ENCODE measurements around the gene NOL7.
A peak's percentile ranks its signal among the peaks of the same experiment; 100 is the strongest.

NOL7 gene

DNA sequence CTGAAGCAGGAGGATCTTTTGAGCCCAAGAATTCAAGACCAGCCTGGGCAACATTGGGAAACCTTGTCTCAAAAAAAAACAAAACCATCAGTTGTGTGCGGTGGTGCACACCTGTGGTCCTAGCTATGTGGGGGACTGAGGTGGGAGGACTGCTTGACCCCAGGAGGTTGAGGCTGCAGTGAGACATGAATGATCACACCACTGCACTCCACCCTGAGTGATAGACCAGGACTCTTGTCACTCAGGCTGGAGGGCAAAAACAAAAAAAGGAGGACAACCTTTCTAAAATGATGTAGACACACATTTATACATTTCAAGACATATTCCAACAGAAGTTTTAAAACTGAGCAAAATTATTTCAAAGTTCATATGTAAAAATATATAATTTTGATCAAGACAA is 45.1 kb downstream of the NOL7 start:
- no peak for DNase-seq

DNA sequence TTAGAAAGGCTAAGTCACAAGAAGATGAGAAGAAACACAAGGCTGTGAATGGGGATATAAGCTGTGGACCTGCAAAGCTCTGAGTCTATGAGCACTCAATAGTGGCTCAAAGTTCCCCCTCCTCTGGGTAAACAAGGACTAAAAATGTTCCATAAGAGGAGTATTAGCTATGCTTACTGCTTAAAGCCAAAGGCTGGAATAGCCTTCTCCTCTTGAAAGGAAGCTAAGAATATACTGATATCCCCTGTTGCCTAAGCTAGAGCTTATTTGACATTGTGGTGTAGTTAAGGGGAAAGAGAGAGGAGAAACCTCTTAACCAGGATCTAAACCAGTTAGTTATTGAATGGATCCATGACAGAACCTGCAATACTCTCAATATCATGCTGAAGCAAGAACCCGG is 45.8 kb downstream of the NOL7 start:
- DNase-seq = no peak

DNA sequence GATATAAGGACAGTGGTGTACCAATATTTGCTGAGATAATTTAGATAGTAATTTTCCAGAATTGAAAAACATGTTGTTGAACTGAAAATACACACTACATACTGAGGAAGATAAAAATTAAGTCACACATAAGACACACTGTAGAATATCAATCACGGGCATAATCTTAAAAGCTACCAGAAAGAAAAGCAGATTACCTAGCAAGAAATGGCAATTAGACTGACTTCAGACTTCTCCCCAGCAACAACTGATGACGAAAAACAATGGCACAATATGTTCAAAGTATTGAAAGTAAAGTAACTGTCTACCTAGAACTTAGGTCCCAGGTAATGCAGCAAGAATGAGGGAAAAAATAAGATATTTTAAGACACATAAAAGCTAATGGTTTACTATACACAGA is 46.5 kb downstream of the NOL7 start:
- DNase-seq = no peak

DNA sequence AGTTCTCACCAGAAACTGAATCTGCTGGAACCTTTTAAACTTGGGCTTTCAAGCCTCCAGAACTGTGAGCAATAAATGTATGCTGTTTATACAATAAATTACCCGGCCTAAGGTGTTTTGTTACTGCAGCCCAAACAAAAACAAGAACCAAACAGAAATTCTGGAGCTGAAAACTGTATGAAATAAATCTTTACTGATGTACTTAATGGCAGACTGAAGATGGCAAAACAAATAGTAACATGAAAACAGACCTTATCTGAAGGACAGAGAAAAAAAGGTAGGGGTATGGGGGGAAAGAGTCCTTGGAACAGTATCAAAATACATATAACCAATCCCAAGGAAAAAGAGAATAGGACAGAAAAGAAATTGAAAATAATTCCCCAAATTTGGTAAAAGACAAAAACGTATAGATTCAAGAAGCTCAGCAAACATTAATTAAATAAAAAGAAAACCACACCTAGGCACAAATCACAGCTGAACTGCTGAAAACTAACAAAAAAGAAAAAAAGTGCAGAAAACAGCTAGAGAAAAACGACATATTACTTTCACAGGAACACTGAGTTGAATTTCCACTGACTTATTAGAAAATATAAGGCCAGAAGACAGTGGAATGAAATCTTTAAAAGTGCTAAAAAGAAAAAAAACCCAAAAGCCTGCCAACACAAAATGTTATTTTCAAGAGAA is 47.7 kb downstream of the NOL7 start:
- no peak for DNase-seq

DNA sequence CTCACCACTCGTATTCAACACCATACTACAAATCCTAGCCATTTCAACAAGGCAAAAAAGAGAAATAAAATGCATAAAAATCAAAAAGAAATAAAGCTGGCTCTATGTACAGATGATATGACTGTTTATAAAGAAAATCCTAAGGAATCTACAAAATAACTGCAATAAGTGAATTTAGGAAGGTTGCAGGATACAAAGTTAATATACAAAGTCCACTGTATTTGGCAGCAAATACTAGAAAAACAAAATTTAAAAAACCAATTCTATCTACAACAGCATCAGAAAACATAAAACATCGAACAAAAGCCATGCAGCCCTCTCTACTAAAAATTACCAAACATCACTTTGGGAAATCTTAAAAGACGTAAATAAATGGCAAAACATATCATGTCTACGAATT is 48.9 kb downstream of the NOL7 start:
- no peak for DNase-seq

DNA sequence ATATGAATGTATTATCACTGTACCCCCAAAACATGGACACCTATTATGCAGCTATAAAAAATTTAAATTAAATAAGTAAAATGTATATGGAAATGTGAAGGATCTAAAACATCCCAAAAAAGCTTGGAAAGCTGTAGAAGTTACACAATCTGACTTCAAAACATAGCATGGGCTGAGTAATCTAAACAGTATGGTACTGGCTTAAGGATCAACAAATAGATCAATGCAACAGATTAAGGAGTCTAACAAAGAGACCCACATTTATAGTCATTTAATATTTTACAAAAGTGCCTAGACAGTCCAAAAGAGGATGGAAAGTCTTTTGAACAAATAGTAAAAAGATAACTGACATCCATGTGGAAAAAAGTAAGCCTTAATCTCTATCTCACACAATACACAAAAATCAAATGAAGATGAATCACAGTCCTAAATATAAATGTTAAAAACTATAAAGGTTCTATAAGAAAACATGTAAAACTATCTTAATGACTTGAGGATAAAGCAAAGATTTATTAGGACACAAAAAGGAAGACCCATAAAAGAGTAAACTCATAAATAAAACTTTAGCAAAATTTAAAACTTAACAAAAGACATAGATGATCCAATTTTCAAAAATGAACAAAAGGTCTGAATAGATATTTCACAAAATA is 49.7 kb downstream of the NOL7 start:
- DNase-seq = no peak

DNA sequence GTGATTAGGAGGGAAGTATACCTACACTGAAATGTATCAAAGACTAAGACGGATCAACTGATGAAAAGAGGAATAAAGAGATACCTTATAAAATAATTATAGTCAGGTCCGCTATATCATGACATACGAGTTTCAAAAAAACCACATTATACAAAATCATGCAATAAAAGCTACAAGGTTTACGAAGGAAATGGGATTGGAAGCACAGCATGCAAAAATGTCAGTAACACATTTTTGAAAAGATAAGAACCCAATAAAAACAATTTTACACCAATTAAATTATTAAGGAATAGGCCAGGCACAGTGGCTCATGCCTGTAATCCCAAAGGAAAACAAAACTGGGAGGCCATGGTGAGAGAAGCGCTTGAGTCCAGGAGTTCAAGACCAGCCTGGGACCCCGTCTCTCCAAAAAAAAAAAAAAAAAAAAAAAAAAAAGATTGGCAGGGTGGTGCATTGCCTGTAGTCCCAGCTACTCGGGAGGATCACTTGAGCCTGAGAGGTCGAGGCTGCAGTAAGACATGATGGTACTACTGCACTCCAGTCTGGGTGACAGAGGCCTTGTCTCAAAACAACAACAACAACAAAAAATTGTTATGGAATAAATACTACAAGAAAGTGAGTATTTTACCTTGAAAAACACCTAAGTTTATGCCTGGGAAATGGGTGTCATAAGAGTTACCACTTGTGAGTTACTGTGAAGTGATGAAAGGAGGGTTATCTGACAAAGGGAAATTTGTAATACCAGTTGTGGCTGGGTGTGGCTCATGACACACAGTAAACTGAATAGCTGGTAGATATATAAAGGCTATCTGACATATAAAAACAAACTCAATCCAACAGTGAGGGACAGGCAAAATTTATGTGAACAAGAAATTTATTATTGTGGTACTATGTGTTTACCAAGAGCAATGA is 51.3 kb downstream of the NOL7 start:
- peak; percentile 11 to 22 for DNase-seq

DNA sequence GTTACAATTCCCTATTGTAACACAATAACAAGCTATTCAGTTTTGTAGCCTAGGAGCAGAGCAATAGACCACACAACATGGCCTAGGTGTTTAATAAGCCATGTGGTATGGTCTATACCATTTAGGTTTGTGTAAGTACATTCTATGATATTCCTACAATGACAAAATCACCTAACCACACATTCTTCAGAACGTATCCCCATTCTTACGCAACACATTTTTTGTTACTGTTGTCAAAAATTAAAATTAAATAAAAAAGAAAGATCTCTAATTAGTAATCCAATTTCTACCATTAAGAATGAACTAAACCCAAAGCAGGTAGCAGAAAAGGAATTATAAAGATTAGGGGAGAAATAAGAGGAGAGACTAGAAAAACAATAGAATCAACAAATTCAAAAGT is 52.5 kb downstream of the NOL7 start:
- no peak for DNase-seq

DNA sequence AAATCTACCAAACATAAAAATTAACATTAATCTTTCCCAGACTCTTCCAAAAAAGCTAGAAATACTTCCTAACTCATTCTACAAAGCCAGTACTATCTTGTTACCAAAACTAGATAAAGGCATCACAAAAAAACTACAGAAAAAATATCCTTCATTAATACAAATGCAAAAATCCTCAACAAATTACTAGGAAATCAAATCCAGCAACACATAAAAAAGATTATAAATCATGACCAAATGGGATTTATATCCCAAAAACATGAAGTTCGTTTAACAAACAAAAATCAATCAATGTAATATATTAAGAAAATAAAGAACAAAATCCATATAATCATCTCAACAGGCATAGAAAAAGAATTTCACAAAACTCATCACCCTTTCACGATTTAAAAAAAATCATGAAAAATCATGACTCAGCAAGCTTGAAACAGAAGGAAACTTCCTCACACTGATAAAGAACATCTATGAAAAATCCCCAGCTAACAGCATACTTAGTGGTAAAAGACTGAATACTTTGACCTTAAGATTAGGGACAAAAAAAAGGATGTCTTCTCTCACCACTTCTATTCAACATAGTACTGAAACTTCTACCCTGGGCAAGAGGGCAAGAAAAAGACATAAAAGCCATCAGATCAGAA is 53.3 kb downstream of the NOL7 start:
- no peak for DNase-seq

DNA sequence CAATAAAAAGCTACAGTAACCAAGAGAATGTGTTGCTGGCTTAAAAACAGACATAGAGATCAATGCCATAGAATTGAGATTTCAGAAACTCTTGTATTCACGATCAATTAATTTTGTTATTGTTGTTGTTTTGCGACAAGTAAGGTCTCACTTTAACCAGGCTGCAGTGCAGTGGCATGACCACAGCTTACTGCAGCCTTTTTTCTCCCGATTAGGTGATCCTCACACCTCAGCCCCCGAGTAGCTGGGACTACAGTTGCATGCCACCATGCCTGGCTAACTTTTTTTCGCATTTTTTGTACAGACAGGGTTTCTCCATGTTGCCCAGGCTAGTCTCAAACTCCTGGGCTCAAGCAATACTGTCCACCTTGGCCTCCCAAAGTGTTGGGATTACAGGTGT is 54.3 kb downstream of the NOL7 start:
- no peak for DNase-seq

Data from activated CD4-positive, alpha-beta T cell treated with anti-CD3 and anti-CD28 coated beads, Interleukin-2, amount 50 U/mL, for 4 hours (primary cell).